HuH-7 (cell line): ENCODE results near the gene PRAMEF13.
"Not testable (repeated sequence)": the region's sequence is repeated elsewhere in the genome, so short reads cannot be mapped to it uniquely, and the experiment has no call there.

Source experiments
- DNase-seq: peaks from one replicate; pipeline ENCODE4 v3.0.0; 2011; ENCODE audit warnings: low spot score

The PRAMEF13 gene

GRCh38 chr1:13171548-13171947, 29.7 kb downstream of the PRAMEF13 start, which contains the start of gene PRAMEF9:
TSS of gene PRAMEF9 (plus strand) at chr1:13171848. CDS start at chr1:13175281, 3,433 bp downstream.
- not testable (repeated sequence) for DNase-seq

- not testable (repeated sequence) for DNase-seq
These were observed 35.7 kb downstream of the PRAMEF13 start, which contains the start of gene HNRNPCL4 for GRCh38 chr1:13165531-13165930. TSS of gene HNRNPCL4 (minus strand) at chr1:13165631. CDS start at chr1:13165467, 164 bp downstream.

DNA sequence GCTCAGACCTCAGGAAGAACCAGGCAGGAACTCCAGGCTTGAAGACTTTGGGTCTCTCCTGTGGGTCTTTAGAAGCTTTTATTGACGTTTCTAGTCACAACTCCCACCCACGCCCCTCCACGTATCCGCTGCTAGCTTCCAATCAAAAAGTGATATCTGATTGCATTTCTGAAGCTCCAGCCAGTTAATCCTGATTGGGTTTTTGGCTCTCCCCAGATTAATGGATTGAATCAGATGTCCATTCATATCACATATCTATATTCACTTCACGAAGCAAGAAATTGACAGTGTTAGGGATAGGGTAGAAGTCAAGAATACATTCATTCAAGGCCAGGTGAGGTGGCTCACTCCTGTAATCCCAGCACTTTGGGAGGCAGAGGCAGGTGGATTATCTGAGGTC, 45.3 kb downstream of the PRAMEF13 start, which contains the start of gene PRAMEF26:
Gene PRAMEF26, minus strand, starts transcription at position 101 of the 400 bp plus-strand sequence. CDS start 2,914 bp downstream, outside the sequence.
- DNase-seq, result not testable (repeated sequence)
